Transverse colon (tissue), 4 donors: ENCODE data around the gene GBF1. TPM values are rescaled to one million over a fixed set of nuclear protein-coding genes. Genes with fewer than 3 reads are reported as not detected.

Source experiments
- DNase-seq: peaks from one replicate; pipeline ENCODE4 v3.0.0-alpha.2; 2019
- H3K27ac ChIP-seq, 4 donors: fragments of 200-600 bp; sonication (generic); 2 replicates each; pipeline ENCODE4 v1.5.1; 2016 to 2018; ENCODE audit warnings: inconsistent platforms in 4 of 4
- H3K27me3 ChIP-seq: fragments of 200-600 bp; sonication (generic); 2 replicates; pipeline ENCODE4 v1.5.1; 2017; ENCODE audit warnings: inconsistent platforms
- H3K36me3 ChIP-seq, 4 donors: fragments of 200-600 bp; sonication (generic); 2 replicates each; pipeline ENCODE4 v1.5.1; 2017 to 2019; ENCODE audit warnings: inconsistent platforms in 4 of 4
- H3K4me1 ChIP-seq, 4 donors: fragments of 200-600 bp; sonication (generic); 2 replicates each; pipeline ENCODE4 v1.5.1; 2017 to 2020; ENCODE audit warnings: inconsistent platforms in 4 of 4
- H3K4me3 ChIP-seq, 4 donors: fragments of 200-600 bp; sonication (generic); 1 replicate in 1 of 4; 2 replicates in 3 of 4; pipeline versions ENCODE4 v1.5.1 to v1.6.1; 2017 to 2019; ENCODE audit warnings: inconsistent platforms in 4 of 4
- H3K9me3 ChIP-seq, 2 donors: fragments of 200-600 bp; sonication (generic); 2 replicates each; pipeline ENCODE4 v1.5.1; 2017 to 2019; ENCODE audit warnings: inconsistent platforms in 2 of 2
- CTCF ChIP-seq, 5 experiments: fragments of 200-600 bp in 3 of 5; fragments of 450-650 bp in 2 of 5; sonication (generic) in 3 of 5; IDR thresholded peaks; 1 replicate in 2 of 5; 2 replicates in 3 of 5; pipeline ENCODE4 v1.5.1; 2016 to 2017; ENCODE audit warnings: antibody characterized with exemption in 5 of 5, inconsistent platforms in 3 of 5, mild to moderate bottlenecking in 2 of 5, moderate library complexity in 1 of 5
- EP300 ChIP-seq: sonication (generic); formaldehyde crosslinking; IDR thresholded peaks from one replicate; pipeline ENCODE4 v1.6.1; 2017; ENCODE audit warnings: antibody characterized with exemption, low read depth
- POLR2A ChIP-seq: fragments of 450-650 bp; IDR thresholded peaks from one replicate; pipeline ENCODE4 v1.6.1; 2016; ENCODE audit warnings: antibody characterized with exemption, mild to moderate bottlenecking, moderate library complexity
- POLR2AphosphoS5 ChIP-seq, 3 donors: sonication (generic); formaldehyde crosslinking; IDR thresholded peaks; one replicate each; pipeline ENCODE4 v1.6.1; 2016; ENCODE audit warnings: antibody characterized with exemption in 3 of 3
- WGBS, 2 donors: methylation state at CpG; one replicate each; pipeline ENCODE4 v1.1.5; 2018; ENCODE audit warnings: low coverage in 1 of 2; 5-methylcytosine and 5-hydroxymethylcytosine counted together
- in situ Hi-C, 4 donors: fragments of 200-750 bp; cut with MboI; loops; one replicate each; pipeline versions ENCODE4 v1.15.0 to v1.15.1; 2017; ENCODE audit warnings: low sequenced_read_pairs in 3 of 4, low pct_ligation_motif_present in 1 of 4, low pct_unique_long_range_greater_than_20kb in 1 of 4
- intact Hi-C: fragments of 100-400 bp; cut with DNase I; formaldehyde crosslinking; loops from one replicate; pipeline ENCODE4 v1.15.1; 2023; ENCODE audit warnings: low total_unique reads
- total RNA-seq, 4 donors: library from RNA; depleted of rRNA; stranded (reverse); fragments of >200 nt; gene quantifications; one replicate each; pipeline ENCODE4 v1.1.0, GENCODE V29; 2016

The GBF1 gene
- total RNA-seq, 4 donors from 2014 or later: 60.5 to 97.6 (median 67.5) TPM

- TF ChIP-seq CTCF (IDR thresholded peaks at IDR 0.05): no peak
- TF ChIP-seq POLR2A: no peak
- TF ChIP-seq EP300: no peak
- no peak for TF ChIP-seq POLR2AphosphoS5 (IDR thresholded peaks at IDR 0.05)
- in situ Hi-C loops: no loop called here
- Histone ChIP-seq H3K27me3 (peaks cover 86% of the 10 kb centered on the region), H3K27ac (no peak overlapping the region), H3K4me1 (peaks cover 11 to 18% (median 16%) of the 10 kb centered on the region in 4 donors), H3K4me3 (no peak overlapping the region), H3K36me3 (no peaks in the 10 kb centered on the region), H3K9me3 (no peaks in the 10 kb centered on the region)
- no peak for DNase-seq
- 68% methylated on average over 8 of the region's 8 CpGs; no CpG with 5 or more reads in 1 of the 2 donors for WGBS, 2 donors
- intact Hi-C loops: no loop called here
These were observed 9.3 kb upstream of the GBF1 start for GRCh38 chr10:102236006-102236405.

GRCh38 chr10:102237711-102238252 is 7.5 kb upstream of the GBF1 start:
- in situ Hi-C loops (no loop called here), intact Hi-C loops (no loop called here)
- DNase-seq: no peak
- Histone ChIP-seq H3K27ac (no peak overlapping the region), H3K9me3 (no peaks in the 10 kb centered on the region), H3K27me3 (peaks cover 77% of the 10 kb centered on the region), H3K36me3 (no peaks in the 10 kb centered on the region), H3K4me1 (peaks cover 13 to 21% (median 20%) of the 10 kb centered on the region in 4 donors), H3K4me3 (no peak overlapping the region)
- 50 to 69% methylated on average over 2 to 4 of the region's 4 CpGs for WGBS, 2 donors
- TF ChIP-seq POLR2A (no peak), POLR2AphosphoS5 (IDR thresholded peaks at IDR 0.05) (no peak), CTCF (IDR thresholded peaks at IDR 0.05) (no peak), EP300 (no peak)

DNA sequence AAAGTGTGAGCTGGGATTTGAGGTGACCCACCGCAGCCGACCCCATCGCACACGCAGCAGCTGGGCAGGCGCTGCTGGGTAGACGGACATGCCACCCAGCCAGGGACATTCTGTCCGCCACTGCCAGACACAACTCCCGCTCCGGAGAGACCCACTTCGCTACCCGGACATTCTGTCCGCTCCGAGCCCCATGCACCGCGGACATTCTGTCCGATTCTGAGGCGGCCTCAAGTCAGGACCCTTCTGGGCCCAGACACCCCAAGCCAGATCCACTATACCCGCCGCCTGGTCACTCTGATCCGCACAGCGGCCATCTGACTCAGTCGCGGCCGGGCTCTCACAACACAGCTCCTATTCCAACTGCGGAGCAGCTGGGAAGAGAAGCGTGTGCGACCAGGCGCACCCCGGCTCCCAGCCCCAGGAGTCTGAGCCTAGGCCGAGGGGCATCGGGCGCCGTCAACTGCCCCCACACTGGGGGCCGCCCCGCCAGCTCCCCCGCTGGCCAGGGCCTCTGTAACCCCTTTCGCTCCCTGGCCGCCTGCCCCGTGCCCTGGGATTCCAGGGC is 4.8 kb upstream of the GBF1 start:
- intact Hi-C loops: no loop called here
- peaks cover 57% of the 10 kb centered on the region for H3K27me3 ChIP-seq
- H3K4me3 ChIP-seq: peak overlapping the region; percentile 24 to 63 (median 44)
- TF ChIP-seq EP300 (no peak), POLR2AphosphoS5 (IDR thresholded peaks at IDR 0.05) (no peak), POLR2A (no peak), CTCF (IDR thresholded peaks at IDR 0.05) (no peak)
- H3K4me1 ChIP-seq: peaks cover 13 to 28% (median 26%) of the 10 kb centered on the region in 4 donors
- in situ Hi-C loops: no loop called here
- H3K27ac ChIP-seq: no peak overlapping the region
- WGBS, 2 donors: 39% methylated on average over 39 of the region's 39 CpGs; no CpG with 5 or more reads in 1 of the 2 donors
- no peak for DNase-seq
- H3K36me3 ChIP-seq: no peaks in the 10 kb centered on the region
- no peaks in the 10 kb centered on the region for H3K9me3 ChIP-seq

DNA sequence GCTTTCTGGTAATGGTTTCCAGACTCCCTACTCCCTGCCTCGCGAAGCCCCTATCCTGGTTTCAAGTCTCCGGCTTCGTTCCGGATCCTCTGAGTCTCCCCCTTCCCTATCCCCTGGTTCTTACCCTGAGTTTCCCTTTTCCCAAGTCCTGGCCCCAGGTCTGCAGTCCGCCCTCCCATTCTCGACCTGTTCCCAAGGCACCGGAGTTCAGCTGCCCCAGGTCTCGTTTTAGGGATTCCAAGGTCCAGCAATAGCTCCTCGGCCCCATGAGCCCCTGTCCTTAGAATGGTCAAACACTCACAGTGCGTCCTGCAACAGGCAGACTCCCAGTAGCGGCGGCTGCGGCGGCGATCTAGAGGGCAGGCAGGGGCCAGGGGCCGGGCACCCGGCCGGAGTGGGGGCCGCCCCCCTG is 4.3 kb upstream of the GBF1 start:
- Histone ChIP-seq H3K27me3 (peaks cover 53% of the 10 kb centered on the region), H3K27ac (no peak overlapping the region)

More for the DNA sequence above, 4.3 kb upstream of the GBF1 start:
- Histone ChIP-seq H3K4me1 (peaks cover 13 to 29% (median 27%) of the 10 kb centered on the region in 4 donors), H3K9me3 (no peaks in the 10 kb centered on the region), H3K4me3 (peak overlapping the region; percentile 24 to 63 (median 44)), H3K36me3 (no peaks in the 10 kb centered on the region)
- in situ Hi-C loops (no loop called here), intact Hi-C loops (no loop called here)
- no peak for DNase-seq
- 0 to 8% methylated on average over 9 to 19 of the region's 20 CpGs for WGBS, 2 donors
- no peak for TF ChIP-seq POLR2A
- TF ChIP-seq CTCF (IDR thresholded peaks at IDR 0.05): no peak
- no peak for TF ChIP-seq POLR2AphosphoS5 (IDR thresholded peaks at IDR 0.05)
- no peak for TF ChIP-seq EP300
